NCI-H2196 treated with DMSO at 0.1 percent for 48 hours (cell line): Measurements from ENCODE around the gene MLX.
"Not testable (repeated sequence)": the region's sequence is repeated elsewhere in the genome, so short reads cannot be mapped to it uniquely, and the experiment has no call there.

Experiments used
- DNase-seq: peaks from one replicate; lab custom pipeline; 2025; ENCODE audit not compliant: unreplicated experiment; lab: John Stamatoyannopoulos, UW

Gene MLX

GRCh38 chr17:42577532-42578281 is 10.8 kb downstream of the MLX start, which contains the start of gene PSMC3IP:
Gene PSMC3IP, minus strand, starts transcription at chr17:42577729. Its CDS starts 43 bp downstream, at chr17:42577686.
- peak; percentile 68 for DNase-seq

DNA sequence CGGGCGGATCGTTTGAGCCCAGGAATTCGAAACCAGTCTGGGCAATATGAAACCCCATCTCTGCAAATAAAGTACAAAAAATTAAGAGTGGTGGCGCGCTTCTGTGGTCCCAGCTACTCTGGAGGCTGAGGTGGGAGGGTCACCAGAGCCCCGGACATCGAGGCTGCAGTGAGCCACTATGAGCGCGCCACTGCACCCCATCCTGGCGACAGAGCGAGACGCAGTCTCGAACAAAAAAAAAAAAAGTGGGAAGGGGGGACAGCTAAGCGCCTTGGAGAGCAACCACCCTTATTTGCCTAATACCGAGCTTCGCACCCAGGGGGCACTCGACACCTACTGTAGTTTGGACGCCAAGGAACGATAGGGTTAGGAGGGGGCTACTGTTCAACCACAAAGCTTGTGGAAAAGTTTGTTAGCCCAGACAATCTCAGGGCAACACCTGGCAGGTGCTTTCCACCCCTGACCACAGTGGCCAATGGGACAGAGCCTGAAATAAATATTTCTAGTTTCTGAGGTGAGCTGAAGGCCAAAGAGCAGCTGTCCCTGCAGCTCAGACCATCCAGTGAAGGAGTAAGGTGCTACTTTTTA is 11.5 kb downstream of the MLX start:
- peak; percentile 34 for DNase-seq

DNA sequence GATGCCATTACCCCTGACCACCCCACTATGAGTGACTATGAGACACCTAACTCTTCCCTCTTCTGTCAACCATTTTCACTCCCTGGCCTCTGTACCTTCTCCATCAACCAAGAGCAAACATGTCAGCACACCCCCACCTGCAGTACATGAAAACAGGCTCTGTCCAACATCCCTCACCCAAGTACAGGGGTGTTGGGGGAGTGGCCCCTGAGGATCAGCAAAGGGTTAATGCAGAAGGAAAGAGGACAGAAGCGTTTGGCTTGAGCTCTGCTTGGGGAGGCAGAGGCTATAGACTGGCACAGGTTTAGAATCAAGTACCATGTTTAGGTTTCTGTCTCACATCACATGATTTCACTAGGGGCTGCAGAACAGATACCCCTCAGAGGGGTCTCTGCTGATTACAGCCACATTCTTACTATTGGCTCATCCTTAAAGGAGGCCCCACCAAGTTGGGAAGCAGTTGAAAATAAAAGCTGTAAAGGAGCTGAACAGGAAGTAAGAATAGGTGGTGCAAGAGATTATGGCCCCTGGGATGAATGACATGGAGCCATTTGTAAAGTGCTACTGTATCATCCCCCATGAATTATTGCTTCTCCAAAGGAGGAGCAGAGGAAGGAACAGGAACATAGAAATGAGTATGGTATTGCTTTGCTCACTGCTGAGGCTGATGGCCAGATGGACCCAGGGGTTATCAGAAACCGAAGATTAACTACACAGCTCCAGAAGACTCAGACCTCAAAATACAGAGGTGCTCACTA is 13.1 kb downstream of the MLX start:
- DNase-seq: no peak

DNA sequence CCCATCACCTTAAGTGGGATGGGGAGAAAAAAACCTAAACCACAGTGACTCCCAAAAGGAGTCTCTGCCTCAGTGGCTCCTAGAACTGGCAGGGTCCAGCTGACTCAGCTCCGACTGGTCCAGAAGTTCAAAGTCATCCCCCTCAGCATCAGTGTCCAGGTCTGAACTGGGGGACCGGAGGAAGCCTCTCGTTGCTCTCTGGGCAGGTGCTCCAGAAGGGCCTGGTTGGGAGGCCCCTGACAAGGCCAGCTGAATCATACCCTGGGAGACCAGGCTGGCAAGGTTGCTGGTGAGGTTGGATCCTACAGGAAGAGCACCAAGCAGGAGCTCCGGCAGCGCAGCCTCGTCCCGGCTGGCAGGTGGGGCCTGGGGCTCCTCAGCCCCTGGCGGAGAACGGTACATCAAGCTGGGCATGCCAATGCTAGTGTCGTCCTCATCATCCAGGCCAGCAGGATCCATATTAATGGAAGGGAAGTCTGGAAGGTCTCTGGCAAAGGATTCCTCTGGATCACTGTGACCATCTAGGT is 14.9 kb downstream of the MLX start:
- no peak for DNase-seq

- DNase-seq: no peak
These were observed 18.0 kb downstream of the MLX start for GRCh38 chr17:42584880-42585279.

GRCh38 chr17:42585353-42585752 is 18.5 kb downstream of the MLX start:
- DNase-seq: no peak

DNA sequence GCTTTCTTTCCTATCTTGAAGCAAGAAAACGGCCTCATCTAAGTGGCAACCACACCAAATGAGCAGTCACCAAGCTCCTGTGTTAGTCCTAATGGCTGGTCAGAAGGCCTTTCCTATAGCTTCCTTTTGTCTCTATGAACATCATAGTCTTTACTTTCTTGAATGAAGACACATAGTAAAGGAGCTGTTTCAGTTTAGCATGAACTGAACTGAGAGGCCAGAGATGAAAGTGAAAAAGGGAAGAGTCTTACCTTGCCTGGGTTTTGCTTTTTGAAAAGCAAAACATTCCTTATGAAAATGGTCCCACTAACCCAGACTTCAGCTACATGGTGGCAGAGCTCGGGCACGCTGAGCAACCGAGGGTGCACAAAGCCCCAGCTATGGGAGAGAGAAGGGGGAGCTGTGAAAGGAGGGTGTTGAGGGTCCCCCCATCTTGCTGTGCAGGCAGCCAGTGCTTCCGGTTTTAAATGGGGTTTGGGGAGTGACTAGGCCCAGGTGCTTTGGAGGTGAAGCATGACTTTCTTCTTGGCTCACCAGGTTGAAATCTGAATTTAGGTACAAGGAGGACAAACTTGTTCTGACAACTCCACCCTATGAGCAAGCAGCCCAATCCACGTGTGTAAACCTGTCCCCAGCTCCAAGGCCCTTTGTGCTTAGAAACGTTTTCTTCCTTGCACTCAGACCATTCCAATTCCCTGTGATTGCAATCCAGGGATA is 19.8 kb downstream of the MLX start:
- DNase-seq: no peak

- DNase-seq: no peak
These were observed 24.0 kb downstream of the MLX start for GRCh38 chr17:42590886-42591285.

- DNase-seq: no peak
These were observed 24.5 kb downstream of the MLX start for GRCh38 chr17:42591411-42591810.

- no peak for DNase-seq
These were observed 29.5 kb downstream of the MLX start for GRCh38 chr17:42596386-42596785.

GRCh38 chr17:42598905-42599304 is 32.0 kb downstream of the MLX start:
- peak; percentile 19 for DNase-seq

- no peak for DNase-seq
These were observed 36.4 kb downstream of the MLX start for GRCh38 chr17:42603318-42603717.

DNA sequence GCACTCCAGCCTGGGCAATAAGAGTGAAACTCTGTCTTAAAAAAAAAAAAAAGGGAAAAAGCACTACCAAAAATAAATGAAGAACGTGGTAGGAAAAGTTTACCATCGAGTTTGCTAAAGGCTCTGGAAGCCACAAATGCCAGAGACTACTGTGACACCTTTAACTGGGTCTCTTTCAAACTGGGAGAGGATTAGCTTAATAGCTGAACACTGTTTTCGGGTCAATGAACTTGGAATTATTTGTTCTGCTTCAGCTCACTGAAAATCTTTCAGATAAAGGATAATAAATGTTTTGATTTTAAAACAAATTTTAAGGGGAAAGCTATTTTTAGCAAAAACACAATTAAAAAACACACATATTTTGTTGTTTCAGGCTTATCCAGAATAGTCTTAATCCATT is 40.9 kb downstream of the MLX start:
- DNase-seq: no peak

DNA sequence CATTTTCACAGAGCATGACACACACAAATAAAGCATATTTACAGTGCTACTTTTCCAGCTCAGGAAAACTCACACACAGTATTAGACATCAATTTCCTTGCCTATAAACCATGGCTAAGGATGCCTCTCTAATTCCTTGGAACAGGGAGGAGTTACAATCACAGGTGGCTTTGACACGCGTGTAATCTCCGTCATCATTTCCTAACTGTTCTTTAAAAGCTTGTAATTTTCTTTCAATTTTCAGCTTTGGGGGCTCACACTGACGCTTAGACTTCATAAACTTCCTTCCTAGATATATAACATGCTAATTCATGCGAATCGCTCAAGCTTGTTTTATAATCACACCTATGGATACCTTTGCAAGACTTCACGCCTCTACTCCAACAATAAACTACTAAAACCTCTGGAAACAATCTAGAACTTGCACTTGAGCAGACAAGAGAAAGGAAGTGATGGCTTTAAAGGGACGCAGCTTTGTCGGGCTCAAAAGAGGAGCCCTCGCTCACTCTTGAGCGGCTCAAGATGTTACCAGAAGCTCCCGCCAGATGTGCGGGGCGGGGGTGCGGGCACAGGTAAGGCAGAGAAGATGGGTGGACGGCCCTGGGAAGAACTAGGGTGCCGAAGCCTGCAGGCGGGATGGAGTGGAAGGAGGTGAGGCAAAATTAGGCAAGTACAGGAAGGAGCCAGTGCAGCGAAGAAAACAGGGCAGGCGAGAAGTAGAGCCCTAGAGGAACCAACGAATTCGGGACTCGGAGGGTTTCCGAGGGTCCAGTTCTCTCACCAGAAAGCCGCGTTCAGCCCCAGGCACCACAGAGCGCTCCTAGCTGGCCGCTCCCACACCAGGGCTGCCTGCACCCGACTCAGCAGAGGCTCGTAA is 41.6 kb downstream of the MLX start:
- no peak for DNase-seq

DNA sequence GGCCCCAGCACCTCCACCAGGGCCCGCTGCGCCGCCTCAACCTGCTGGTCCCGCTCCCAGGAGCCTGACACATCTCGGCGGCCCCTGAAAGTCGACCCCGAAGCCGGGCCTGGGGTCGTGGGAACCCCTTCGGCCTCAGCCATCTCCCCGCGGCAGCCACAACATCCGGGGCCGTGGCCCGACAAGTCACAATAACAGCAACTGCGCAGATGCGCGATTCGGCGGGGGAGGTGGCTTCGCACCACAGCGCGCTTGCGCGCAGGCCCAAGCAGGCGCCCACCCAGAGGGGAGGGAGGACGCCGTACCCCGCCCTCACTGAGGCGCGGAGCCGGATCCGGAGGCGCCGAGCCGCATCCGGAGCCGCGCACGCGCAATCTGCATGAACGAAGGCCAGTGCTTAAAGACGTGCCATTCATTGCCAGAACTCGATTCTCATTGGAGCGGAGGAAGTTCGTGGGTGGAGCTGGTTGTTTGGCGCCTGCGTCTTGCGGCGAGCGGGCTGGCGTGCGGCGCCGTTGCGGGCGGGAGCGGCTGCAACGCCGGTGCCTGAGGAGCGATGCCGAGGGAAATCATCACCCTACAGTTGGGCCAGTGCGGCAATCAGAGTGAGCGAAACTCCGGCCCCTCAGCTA is 42.4 kb downstream of the MLX start, which contains the start of the genes RETREG3 and TUBG1:
RETREG3 (minus strand) TSS at position 193 of the 632 bp plus-strand sequence; CDS start at position 143, 50 bp downstream.
TUBG1 (plus strand) TSS at position 502 of the 632 bp plus-strand sequence; CDS start at position 557, 55 bp downstream.
- DNase-seq: peak; percentile 78

DNA sequence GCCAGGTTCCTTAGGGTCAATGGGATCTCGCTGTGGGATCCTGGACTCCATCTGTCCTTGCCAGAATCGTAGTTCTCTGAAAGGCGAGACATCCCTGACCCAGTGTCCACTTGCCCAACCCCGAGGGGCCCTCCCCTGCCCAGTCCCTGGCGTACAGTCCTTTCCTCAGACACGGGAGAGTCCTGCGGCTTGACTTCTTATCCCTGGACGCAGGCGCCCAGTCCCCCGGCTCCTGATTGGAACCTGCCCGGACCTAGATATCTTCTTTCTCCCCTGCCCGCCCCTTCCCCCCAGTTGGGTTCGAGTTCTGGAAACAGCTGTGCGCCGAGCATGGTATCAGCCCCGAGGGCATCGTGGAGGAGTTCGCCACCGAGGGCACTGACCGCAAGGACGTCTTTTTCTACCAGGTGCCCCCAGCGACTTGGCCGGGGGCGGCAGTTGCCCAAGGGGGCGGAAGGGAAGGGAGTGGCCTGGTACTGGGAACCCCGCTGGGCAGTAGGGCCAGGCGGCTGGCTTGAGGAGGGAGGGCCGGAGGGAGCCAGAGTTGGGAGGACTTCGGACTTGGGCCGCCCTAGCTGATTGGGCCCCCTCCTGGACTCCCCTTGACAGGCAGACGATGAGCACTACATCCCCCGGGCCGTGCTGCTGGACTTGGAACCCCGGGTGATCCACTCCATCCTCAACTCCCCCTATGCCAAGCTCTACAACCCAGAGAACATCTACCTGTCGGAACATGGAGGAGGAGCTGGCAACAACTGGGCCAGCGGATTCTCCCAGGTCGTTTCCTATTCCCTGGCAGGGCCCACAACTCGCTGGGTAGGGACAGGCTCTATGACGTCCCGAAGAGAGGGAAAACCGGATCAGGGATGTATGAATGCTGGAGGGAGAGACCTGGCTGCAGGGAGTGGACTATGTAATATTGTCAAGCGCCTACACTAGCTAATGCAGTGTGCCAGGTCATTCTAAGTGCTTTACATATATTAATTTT is 43.2 kb downstream of the MLX start:
- DNase-seq: not testable (repeated sequence)

GRCh38 chr17:42612013-42612412 is 45.1 kb downstream of the MLX start:
- DNase-seq: no peak

- no peak for DNase-seq
These were observed 46.9 kb downstream of the MLX start for GRCh38 chr17:42613699-42614295.
